Astrocyte of the spinal cord (primary cell): ENCODE data around the gene FNDC11.

Experiments used
- DNase-seq: peaks from one replicate; pipeline ENCODE4 v3.0.0; 2011; ENCODE audit warnings: low read depth, low spot score
- H3K4me3 ChIP-seq: 2 replicates; pipeline ENCODE4 v1.5.1; 2011; ENCODE audit warnings: low read depth, mild to moderate bottlenecking, low read length, moderate library complexity
- CTCF ChIP-seq: IDR thresholded peaks from 2 replicates; pipeline ENCODE4 v1.5.1; 2012; ENCODE audit warnings: low read depth, mild to moderate bottlenecking, low read length, inconsistent platforms
- in situ Hi-C: cut with HindIII; loops from 2 replicates; pipeline ENCODE4 v1.10.0; 2017; ENCODE audit warnings: low sequenced_read_pairs

The FNDC11 gene

GRCh38 chr20:63547725-63548480 is 6.1 kb upstream of the FNDC11 start, which contains the start of gene SRMS:
TSS of gene SRMS (minus strand) at chr20:63547749. CDS start at chr20:63547463, 286 bp downstream.
- DNase-seq: no peak
- no peak for TF ChIP-seq CTCF
- in situ Hi-C loops: no loop called here
- H3K4me3 ChIP-seq: no peak within 1 kb of the TSS

GRCh38 chr20:63548542-63548941 is 5.4 kb upstream of the FNDC11 start:
- TF ChIP-seq CTCF: no peak
- in situ Hi-C loops: no loop called here
- H3K4me3 ChIP-seq: no peak overlapping the region
- DNase-seq: no peak

- no peak overlapping the region for H3K4me3 ChIP-seq
- no peak for DNase-seq
- TF ChIP-seq CTCF: no peak
- in situ Hi-C loops: no loop called here
Measured at GRCh38 chr20:63549019-63549418, 4.9 kb upstream of the FNDC11 start.

- DNase-seq: no peak
- TF ChIP-seq CTCF: no peak
- no peak overlapping the region for H3K4me3 ChIP-seq
- in situ Hi-C loops: no loop called here
Measured at GRCh38 chr20:63549679-63550282, 4.2 kb upstream of the FNDC11 start.

GRCh38 chr20:63551068-63551467 is 2.9 kb upstream of the FNDC11 start:
- DNase-seq: no peak
- no peak for TF ChIP-seq CTCF
- no peak overlapping the region for H3K4me3 ChIP-seq
- in situ Hi-C loops: no loop called here

GRCh38 chr20:63552481-63553249 is 1.3 kb upstream of the FNDC11 start:
- TF ChIP-seq CTCF: no peak
- DNase-seq: no peak
- H3K4me3 ChIP-seq: no peak overlapping the region
- in situ Hi-C loops: no loop called here
